HepG2 (cell line): ENCODE data around the gene AHSG. TPM values are rescaled to one million over a fixed set of nuclear protein-coding genes. Genes with fewer than 3 reads are reported as not detected.

ENCODE experiments used
- CBX1 ChIP-seq: IDR thresholded peaks from one replicate; pipeline ENCODE4 v1.6.1; 2016; ENCODE audit warnings: antibody characterized with exemption, low read depth
- DPF2 ChIP-seq: sonication (generic); formaldehyde crosslinking; IDR thresholded peaks from 2 replicates; pipeline ENCODE4 v1.4.0; 2020; ENCODE audit warnings: mild to moderate bottlenecking, low read depth, missing genetic modification reagents, borderline replicate concordance
- GABPB1 ChIP-seq: IDR thresholded peaks from 2 replicates; pipeline ENCODE4 v1.6.1; 2016; ENCODE audit warnings: mild to moderate bottlenecking, missing genetic modification reagents, moderate library complexity, missing compliant biosample characterization
- HOXA9 ChIP-seq: sonication (generic); formaldehyde crosslinking; IDR thresholded peaks from 2 replicates; pipeline ENCODE4 v1.8.1; 2022; ENCODE audit warnings: missing genetic modification reagents, mild to moderate bottlenecking, moderate library complexity, borderline replicate concordance
- MEF2D ChIP-seq: sonication (generic); formaldehyde crosslinking; IDR thresholded peaks from 2 replicates; pipeline ENCODE4 v1.5.1; 2020; ENCODE audit warnings: mild to moderate bottlenecking, missing genetic modification reagents
- MEIS2 ChIP-seq: sonication (generic); formaldehyde crosslinking; IDR thresholded peaks from 2 replicates; pipeline ENCODE4 v1.9.0; 2021; ENCODE audit warnings: mild to moderate bottlenecking, missing genetic modification reagents
- NCOA1 ChIP-seq: sonication (generic); formaldehyde crosslinking; IDR thresholded peaks from 2 replicates; pipeline ENCODE4 v1.9.0; 2021; ENCODE audit warnings: missing genetic modification reagents
- SNAPC2 ChIP-seq: sonication (generic); formaldehyde crosslinking; IDR thresholded peaks from 2 replicates; pipeline ENCODE4 v1.8.1; 2022; ENCODE audit warnings: mild to moderate bottlenecking, missing genetic modification reagents
- ZNF317 ChIP-seq: sonication (generic); formaldehyde crosslinking; IDR thresholded peaks from 2 replicates; pipeline ENCODE4 v1.5.0; 2020; ENCODE audit warnings: mild to moderate bottlenecking, missing genetic modification reagents
- ZNF331 ChIP-seq: sonication (generic); formaldehyde crosslinking; IDR thresholded peaks from 2 replicates; pipeline ENCODE4 v1.4.0; 2020; ENCODE audit warnings: missing genetic modification reagents
- polyA plus RNA-seq, 8 experiments: library from polyadenylated mRNA; depleted of rRNA in 3 of 8; stranded (reverse) in 7 of 8; unstranded in 1 of 8; fragments of >200 nt; fragmentation: Illumina TruSeq in 4 of 8; extraction: Trizol in 4 of 8; gene quantifications; 2 replicates each; pipeline versions ENCODE4 v1.2.1 to v1.2.3, GENCODE V29; 2011 to 2016; ENCODE audit warnings: low read depth in 4 of 8, missing spikeins in 1 of 8, mixed read lengths in 1 of 8; ENCODE audit not compliant: insufficient read depth in 1 of 8
- total RNA-seq, 5 experiments: library from RNA; depleted of rRNA; stranded (reverse); fragments of >200 nt; fragmentation: Illumina TruSeq; extraction: Trizol; gene quantifications; 2 replicates each; pipeline ENCODE4 v1.2.3, GENCODE V29; 2016; ENCODE audit warnings: low read depth in 1 of 5
- TF ChIP-seq, protein P1 (sequence below): sonication (generic); formaldehyde crosslinking; IDR thresholded peaks from 2 replicates; pipeline ENCODE4 v1.5.1; 2020; ENCODE audit warnings: missing genetic modification reagents, mild to moderate bottlenecking, borderline replicate concordance
- TF ChIP-seq, protein P2 (sequence below): sonication (generic); formaldehyde crosslinking; IDR thresholded peaks from 2 replicates; pipeline ENCODE4 v1.8.0; 2022; ENCODE audit warnings: missing genetic modification reagents, low read depth, mild to moderate bottlenecking, borderline replicate concordance
- TF ChIP-seq, protein P3 (sequence below): sonication (generic); formaldehyde crosslinking; IDR thresholded peaks from 2 replicates; pipeline ENCODE4 v1.9.0; 2022; ENCODE audit warnings: low read depth, missing genetic modification reagents
- TF ChIP-seq, protein P4 (sequence below): sonication (generic); formaldehyde crosslinking; IDR thresholded peaks from 2 replicates; pipeline ENCODE4 v1.4.0; 2020; ENCODE audit warnings: missing genetic modification reagents
- TF ChIP-seq, protein P5 (sequence below): sonication (generic); formaldehyde crosslinking; IDR thresholded peaks from 2 replicates; pipeline ENCODE4 v1.4.0; 2020; ENCODE audit warnings: missing genetic modification reagents, mild to moderate bottlenecking, borderline replicate concordance
- TF ChIP-seq, protein P6 (sequence below): sonication (generic); formaldehyde crosslinking; IDR thresholded peaks from 2 replicates; pipeline ENCODE4 v1.8.1; 2023; ENCODE audit warnings: mild to moderate bottlenecking, moderate library complexity, missing genetic modification reagents

AHSG gene
- total and polyA plus RNA-seq, 2 of the 13 experiments (the other 11 are each of a cell fraction or from before 2014, with no cell fraction given): 2,043 to 19,152 TPM

DNA sequence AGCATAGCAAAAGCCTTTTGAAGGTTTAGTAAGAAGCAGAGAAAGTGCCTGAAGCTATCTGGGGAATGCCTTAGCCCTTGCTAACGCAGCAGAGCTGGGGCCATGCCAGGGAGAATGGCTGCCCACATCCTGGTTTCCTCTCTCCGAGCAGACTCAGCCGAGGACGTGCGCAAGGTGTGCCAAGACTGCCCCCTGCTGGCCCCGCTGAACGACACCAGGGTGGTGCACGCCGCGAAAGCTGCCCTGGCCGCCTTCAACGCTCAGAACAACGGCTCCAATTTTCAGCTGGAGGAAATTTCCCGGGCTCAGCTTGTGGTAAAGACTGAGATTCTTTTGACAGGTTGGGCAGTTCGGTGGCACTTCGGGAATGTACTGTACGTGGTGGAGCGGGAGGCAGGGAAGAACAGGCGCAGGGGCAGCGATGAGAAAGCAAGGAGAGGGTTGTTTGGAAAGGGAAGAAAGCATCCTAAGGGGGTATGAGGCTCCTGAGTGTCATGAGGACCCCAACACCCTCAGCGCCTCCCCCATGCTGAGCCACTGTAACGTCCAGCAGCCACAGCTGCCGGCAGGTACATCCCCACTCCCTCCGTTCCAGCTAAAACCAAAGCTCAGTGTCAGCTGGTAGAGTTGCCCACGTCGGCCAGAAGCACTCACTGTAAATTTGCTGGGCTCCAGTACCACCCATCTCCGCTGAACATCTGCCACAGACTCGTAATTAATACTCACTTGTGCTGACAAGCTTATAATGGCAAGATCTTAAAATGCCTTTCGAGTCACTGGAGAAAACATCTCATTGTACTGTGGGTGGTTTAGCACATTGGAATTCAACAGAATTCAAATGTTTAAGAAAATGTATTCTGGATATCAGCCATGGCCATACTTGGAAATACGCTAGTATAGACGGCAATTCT is 4.4 kb downstream of the AHSG start (continued):
- TF ChIP-seq, protein P1, sequence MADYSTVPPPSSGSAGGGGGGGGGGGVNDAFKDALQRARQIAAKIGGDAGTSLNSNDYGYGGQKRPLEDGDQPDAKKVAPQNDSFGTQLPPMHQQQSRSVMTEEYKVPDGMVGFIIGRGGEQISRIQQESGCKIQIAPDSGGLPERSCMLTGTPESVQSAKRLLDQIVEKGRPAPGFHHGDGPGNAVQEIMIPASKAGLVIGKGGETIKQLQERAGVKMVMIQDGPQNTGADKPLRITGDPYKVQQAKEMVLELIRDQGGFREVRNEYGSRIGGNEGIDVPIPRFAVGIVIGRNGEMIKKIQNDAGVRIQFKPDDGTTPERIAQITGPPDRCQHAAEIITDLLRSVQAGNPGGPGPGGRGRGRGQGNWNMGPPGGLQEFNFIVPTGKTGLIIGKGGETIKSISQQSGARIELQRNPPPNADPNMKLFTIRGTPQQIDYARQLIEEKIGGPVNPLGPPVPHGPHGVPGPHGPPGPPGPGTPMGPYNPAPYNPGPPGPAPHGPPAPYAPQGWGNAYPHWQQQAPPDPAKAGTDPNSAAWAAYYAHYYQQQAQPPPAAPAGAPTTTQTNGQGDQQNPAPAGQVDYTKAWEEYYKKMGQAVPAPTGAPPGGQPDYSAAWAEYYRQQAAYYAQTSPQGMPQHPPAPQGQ (CRISPR knock-in tag): 0 out of 2 replicates have a peak, but pooled peaks have one; percentile 45
- TF ChIP-seq CBX1: peak; percentile 43
- TF ChIP-seq, protein P2, sequence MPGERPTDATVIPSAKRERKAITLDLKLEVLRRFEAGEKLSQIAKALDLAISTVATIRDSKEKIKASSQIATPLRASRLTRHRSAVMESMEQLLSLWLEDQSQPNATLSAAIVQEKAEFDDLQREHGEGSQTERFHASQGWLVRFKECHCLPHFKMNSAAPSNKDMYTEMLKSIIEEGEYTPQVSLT (CRISPR knock-in tag): peak; percentile 91; the same call in 1 of the 2 replicates
- TF ChIP-seq, protein P3, sequence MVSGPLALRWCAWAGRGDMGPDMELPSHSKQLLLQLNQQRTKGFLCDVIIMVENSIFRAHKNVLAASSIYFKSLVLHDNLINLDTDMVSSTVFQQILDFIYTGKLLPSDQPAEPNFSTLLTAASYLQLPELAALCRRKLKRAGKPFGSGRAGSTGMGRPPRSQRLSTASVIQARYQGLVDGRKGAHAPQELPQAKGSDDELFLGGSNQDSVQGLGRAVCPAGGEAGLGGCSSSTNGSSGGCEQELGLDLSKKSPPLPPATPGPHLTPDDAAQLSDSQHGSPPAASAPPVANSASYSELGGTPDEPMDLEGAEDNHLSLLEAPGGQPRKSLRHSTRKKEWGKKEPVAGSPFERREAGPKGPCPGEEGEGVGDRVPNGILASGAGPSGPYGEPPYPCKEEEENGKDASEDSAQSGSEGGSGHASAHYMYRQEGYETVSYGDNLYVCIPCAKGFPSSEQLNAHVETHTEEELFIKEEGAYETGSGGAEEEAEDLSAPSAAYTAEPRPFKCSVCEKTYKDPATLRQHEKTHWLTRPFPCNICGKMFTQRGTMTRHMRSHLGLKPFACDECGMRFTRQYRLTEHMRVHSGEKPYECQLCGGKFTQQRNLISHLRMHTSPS (CRISPR knock-in tag): 0 out of 2 replicates have a peak, but pooled peaks have one; percentile 50
- 0 out of 2 replicates have a peak, but pooled peaks have one; percentile 77 for TF ChIP-seq SNAPC2
- no peak for TF ChIP-seq HOXA9
- TF ChIP-seq NCOA1: no peak
- 0 out of 2 replicates have a peak, but pooled peaks have one; percentile 12 for TF ChIP-seq ZNF331 (CRISPR knock-in tag)
- 0 out of 2 replicates have a peak, but pooled peaks have one; percentile 13 for TF ChIP-seq DPF2 (CRISPR knock-in tag)
- TF ChIP-seq, protein P4, sequence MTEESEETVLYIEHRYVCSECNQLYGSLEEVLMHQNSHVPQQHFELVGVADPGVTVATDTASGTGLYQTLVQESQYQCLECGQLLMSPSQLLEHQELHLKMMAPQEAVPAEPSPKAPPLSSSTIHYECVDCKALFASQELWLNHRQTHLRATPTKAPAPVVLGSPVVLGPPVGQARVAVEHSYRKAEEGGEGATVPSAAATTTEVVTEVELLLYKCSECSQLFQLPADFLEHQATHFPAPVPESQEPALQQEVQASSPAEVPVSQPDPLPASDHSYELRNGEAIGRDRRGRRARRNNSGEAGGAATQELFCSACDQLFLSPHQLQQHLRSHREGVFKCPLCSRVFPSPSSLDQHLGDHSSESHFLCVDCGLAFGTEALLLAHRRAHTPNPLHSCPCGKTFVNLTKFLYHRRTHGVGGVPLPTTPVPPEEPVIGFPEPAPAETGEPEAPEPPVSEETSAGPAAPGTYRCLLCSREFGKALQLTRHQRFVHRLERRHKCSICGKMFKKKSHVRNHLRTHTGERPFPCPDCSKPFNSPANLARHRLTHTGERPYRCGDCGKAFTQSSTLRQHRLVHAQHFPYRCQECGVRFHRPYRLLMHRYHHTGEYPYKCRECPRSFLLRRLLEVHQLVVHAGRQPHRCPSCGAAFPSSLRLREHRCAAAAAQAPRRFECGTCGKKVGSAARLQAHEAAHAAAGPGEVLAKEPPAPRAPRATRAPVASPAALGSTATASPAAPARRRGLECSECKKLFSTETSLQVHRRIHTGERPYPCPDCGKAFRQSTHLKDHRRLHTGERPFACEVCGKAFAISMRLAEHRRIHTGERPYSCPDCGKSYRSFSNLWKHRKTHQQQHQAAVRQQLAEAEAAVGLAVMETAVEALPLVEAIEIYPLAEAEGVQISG (CRISPR knock-in tag): peak; percentile 6; the same call in 1 of the 2 replicates
- TF ChIP-seq GABPB1 (CRISPR knock-in tag): peak; percentile 57; the same call in 1 of the 2 replicates
- TF ChIP-seq MEIS2 (CRISPR knock-in tag): no peak
- TF ChIP-seq ZNF317 (CRISPR knock-in tag): no peak
- peak; percentile 72; the same call in 1 of the 2 replicates for TF ChIP-seq MEF2D (CRISPR knock-in tag)
- TF ChIP-seq, protein P5, sequence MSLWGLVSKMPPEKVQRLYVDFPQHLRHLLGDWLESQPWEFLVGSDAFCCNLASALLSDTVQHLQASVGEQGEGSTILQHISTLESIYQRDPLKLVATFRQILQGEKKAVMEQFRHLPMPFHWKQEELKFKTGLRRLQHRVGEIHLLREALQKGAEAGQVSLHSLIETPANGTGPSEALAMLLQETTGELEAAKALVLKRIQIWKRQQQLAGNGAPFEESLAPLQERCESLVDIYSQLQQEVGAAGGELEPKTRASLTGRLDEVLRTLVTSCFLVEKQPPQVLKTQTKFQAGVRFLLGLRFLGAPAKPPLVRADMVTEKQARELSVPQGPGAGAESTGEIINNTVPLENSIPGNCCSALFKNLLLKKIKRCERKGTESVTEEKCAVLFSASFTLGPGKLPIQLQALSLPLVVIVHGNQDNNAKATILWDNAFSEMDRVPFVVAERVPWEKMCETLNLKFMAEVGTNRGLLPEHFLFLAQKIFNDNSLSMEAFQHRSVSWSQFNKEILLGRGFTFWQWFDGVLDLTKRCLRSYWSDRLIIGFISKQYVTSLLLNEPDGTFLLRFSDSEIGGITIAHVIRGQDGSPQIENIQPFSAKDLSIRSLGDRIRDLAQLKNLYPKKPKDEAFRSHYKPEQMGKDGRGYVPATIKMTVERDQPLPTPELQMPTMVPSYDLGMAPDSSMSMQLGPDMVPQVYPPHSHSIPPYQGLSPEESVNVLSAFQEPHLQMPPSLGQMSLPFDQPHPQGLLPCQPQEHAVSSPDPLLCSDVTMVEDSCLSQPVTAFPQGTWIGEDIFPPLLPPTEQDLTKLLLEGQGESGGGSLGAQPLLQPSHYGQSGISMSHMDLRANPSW (CRISPR knock-in tag): no peak
- TF ChIP-seq, protein P6, sequence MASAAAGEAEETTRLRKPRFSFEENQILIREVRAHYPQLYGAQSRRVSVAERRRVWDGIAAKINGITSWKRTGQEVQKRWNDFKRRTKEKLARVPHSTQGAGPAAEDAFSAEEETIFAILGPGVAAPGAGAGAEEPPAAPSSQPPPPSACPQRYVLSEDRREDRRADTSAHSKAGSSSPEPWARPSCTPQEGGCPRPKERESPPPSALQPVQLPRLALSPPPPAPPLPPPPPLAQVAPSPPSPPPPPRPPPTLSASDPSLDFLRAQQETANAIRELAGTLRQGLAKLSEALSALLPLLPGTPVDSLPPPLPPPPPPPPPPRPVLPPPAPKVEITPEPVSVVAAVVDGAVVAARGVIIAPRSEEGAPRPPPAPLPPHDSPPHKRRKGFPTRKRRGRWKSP (CRISPR knock-in tag): 0 out of 2 replicates have a peak, but pooled peaks have one; percentile 33
